ENCODE results near the gene PCED1B. TPM values are rescaled to one million over a fixed set of nuclear protein-coding genes. Genes with fewer than 3 reads are reported as not detected.

PCED1B gene
- total RNA-seq, 1 experiment from 2014 or later, result 0.86 TPM

DNA sequence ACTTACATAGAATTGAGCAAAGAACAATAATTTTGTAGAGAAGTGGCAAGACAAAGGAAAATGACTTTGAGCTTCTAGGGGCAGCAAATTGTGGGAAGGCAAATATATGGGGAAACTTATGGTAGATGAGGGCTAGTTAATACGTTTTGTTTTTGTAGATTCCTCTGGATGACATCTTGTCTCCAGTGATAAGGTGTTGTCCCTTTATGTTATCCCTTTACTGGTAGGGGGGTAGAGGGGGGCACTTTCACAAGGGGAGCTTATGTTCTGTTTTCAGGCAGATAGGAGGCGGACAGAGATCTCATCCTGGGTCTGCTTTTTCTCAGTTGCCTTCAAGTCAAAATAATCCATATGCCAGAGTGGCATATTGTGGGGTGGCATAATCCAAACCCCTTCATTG, 106.8 kb downstream of the PCED1B start:
- Histone ChIP-seq H3K9ac (ENCODE audit: low read length) (no peak overlapping the region), H3K27ac (ENCODE audit: low read depth, low read length) (no peak overlapping the region), H3K9me3 (ENCODE audit: control insufficient read depth in 1 of 2, insufficient read depth in 1 of 2, low read depth in 1 of 2, low read length in 2 of 2) (no peaks in the 10 kb centered on the region), H3K79me2 (ENCODE audit: insufficient read depth, low read length) (no peaks in the 10 kb centered on the region), H3K4me2 (ENCODE audit: low read length) (no peak overlapping the region), H3K36me3 (ENCODE audit: control insufficient read depth in 1 of 2, insufficient read depth in 2 of 2, low read length in 2 of 2) (no peaks in the 10 kb centered on the region), H3K9me2 (ENCODE audit: insufficient read depth) (no peaks in the 10 kb centered on the region), H3K27me3 (ENCODE audit: insufficient read depth, low read length) (no peaks in the 10 kb centered on the region), H3K4me3 (replicated peaks in 1 of 2; ENCODE audit: low read depth in 1 of 2, low read length in 2 of 2) (no peak overlapping the region), H2AFZ (ENCODE audit: low read depth, low read length, poor library complexity, severe bottlenecking) (no peak overlapping the region), H3K4me1 (ENCODE audit: control insufficient read depth in 1 of 2, insufficient read depth in 2 of 2, low read length in 2 of 2) (no peaks in the 10 kb centered on the region), H4K20me1 (ENCODE audit: insufficient read depth) (no peaks in the 10 kb centered on the region)
- ChIA-PET CTCF (no interaction called here), RAD21 (ENCODE audit: low non-redundant PET in 1 of 2, low total read pairs in 2 of 2, uncharacterized antibody in 2 of 2, unreplicated experiment in 2 of 2) (no interaction called here), POLR2A (no interaction called here)
- no peak for ATAC-seq
- intact Hi-C loops (cut with micrococcal nuclease), result no loop called here
- no peak for DNase-seq (ENCODE audit: low read depth, low spot score)
- TF ChIP-seq ZFX (IDR thresholded peaks at IDR 0.05) (no peak), ELF1 (IDR thresholded peaks at IDR 0.05; ENCODE audit: borderline replicate concordance, low read depth) (no peak), REST (IDR thresholded peaks at IDR 0.05; ENCODE audit: low read depth) (no peak), CTCF (IDR thresholded peaks at IDR 0.05 in 2 of 3, conservative IDR thresholded peaks at IDR 0.05 in 1 of 3; ENCODE audit: borderline replicate concordance in 1 of 3, insufficient read depth in 1 of 3, low read depth in 2 of 3, low read length in 2 of 3) (no peak), SP1 (IDR thresholded peaks at IDR 0.05; ENCODE audit: low read depth) (no peak), EGR1 (IDR thresholded peaks at IDR 0.05; ENCODE audit: low read depth) (no peak), FOSL1 (IDR thresholded peaks at IDR 0.05; ENCODE audit: low read depth) (no peak)
- TF ChIP-seq, protein P1, sequence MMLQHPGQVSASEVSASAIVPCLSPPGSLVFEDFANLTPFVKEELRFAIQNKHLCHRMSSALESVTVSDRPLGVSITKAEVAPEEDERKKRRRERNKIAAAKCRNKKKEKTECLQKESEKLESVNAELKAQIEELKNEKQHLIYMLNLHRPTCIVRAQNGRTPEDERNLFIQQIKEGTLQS (IDR thresholded peaks at IDR 0.05), result no peak
- no TSS peak for BruUV-seq (replicated peaks)

Measured in HCT116 (cell line).